GM10266 (cell line): ENCODE data around the gene VTA1.

ENCODE experiments used
- DNase-seq: peaks from one replicate; pipeline ENCODE4 v3.0.0; 2012; ENCODE audit errors: extremely low spot score
- CTCF ChIP-seq: IDR thresholded peaks from 2 replicates; pipeline ENCODE4 v1.5.1; 2012; ENCODE audit warnings: mild to moderate bottlenecking, low read depth; ENCODE audit not compliant: control insufficient read depth, insufficient read depth; ENCODE audit errors: missing control alignments

The VTA1 gene

GRCh38 chr6:142266060-142266459 is 119.0 kb downstream of the VTA1 start:
- DNase-seq, result no peak
- TF ChIP-seq CTCF, result no peak

DNA sequence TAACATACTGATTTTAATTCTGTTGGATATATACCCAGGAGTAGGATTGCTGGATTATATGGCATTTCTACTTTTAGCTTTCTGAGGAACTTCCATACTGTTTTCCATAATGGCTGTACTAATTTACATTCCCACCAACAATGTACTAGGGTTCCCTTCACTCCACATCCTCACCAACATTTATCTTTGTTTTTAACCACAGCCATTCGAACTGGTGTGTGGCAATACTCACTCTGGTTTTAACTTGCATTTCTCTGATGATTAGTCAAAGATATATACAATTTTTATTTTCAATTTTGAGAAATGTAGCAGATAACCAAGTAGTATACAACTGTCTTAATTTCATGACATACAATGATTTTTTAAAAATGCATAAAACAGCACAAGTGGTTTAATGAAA is 124.4 kb downstream of the VTA1 start:
- no peak for TF ChIP-seq CTCF
- no peak for DNase-seq
